NOMO-1 (cell line): ENCODE results near the gene ST6GAL1.
"Not testable (repeated sequence)": the region's sequence is repeated elsewhere in the genome, so short reads cannot be mapped to it uniquely, and the experiment has no call there.

Experiments
- DNase-seq, 2 experiments: peaks; one replicate each; lab custom pipeline; 2025; ENCODE audit not compliant: unreplicated experiment in 2 of 2; lab: John Stamatoyannopoulos, UW

ST6GAL1 gene

GRCh38 chr3:186991470-186991869 lies 61.1 kb downstream of the ST6GAL1 start:
- DNase-seq, result no peak

- DNase-seq, result peak in 1 of 2 experiments; percentile 53
Observed at GRCh38 chr3:186992096-186992495, 61.8 kb downstream of the ST6GAL1 start.

- DNase-seq, result no peak
Observed at GRCh38 chr3:186993210-186993782, 63.0 kb downstream of the ST6GAL1 start.

- no peak for DNase-seq
Observed at GRCh38 chr3:186994000-186994955, 64.0 kb downstream of the ST6GAL1 start.

GRCh38 chr3:186996356-186996755 lies 66.0 kb downstream of the ST6GAL1 start:
- DNase-seq, result no peak

- no peak for DNase-seq
Observed at GRCh38 chr3:186997061-186997460, 66.7 kb downstream of the ST6GAL1 start.

GRCh38 chr3:186997473-186997939 lies 67.2 kb downstream of the ST6GAL1 start:
- DNase-seq, result no peak

GRCh38 chr3:186998937-186999368 lies 68.6 kb downstream of the ST6GAL1 start:
- DNase-seq, result no peak

GRCh38 chr3:187000711-187001151 lies 70.4 kb downstream of the ST6GAL1 start:
- peak; percentile 30 to 83 for DNase-seq

- DNase-seq, result no peak
Observed at GRCh38 chr3:187002915-187003314, 72.6 kb downstream of the ST6GAL1 start.

- peak; percentile 36 to 50 for DNase-seq
Observed at GRCh38 chr3:187005827-187006481, 75.6 kb downstream of the ST6GAL1 start.

- peak in 1 of 2 experiments; percentile 54 for DNase-seq
Observed at GRCh38 chr3:187006864-187007630, 76.7 kb downstream of the ST6GAL1 start.

- not testable (repeated sequence) for DNase-seq
Observed at GRCh38 chr3:187010382-187010781, 80.1 kb downstream of the ST6GAL1 start.

- peak; percentile 91 to 98 for DNase-seq
Observed at GRCh38 chr3:187011915-187012314, 81.6 kb downstream of the ST6GAL1 start.

- peak; percentile 66 to 70 for DNase-seq
Observed at GRCh38 chr3:187012609-187013051, 82.3 kb downstream of the ST6GAL1 start.

- DNase-seq, result peak; percentile 66 to 84
Observed at GRCh38 chr3:187013159-187013716, 82.9 kb downstream of the ST6GAL1 start.

- DNase-seq, result no peak
Observed at GRCh38 chr3:187014417-187014864, 84.1 kb downstream of the ST6GAL1 start.

GRCh38 chr3:187015903-187016638 lies 85.7 kb downstream of the ST6GAL1 start:
- no peak for DNase-seq

GRCh38 chr3:187016639-187017345 lies 86.5 kb downstream of the ST6GAL1 start:
- peak; percentile 54 to 60 for DNase-seq
